H9 (cell line): ENCODE measurements around the gene SETBP1. TPM values are rescaled to one million over a fixed set of nuclear protein-coding genes. Genes with fewer than 3 reads are reported as not detected.

Experiments
- DNase-seq: peaks from one replicate; pipeline ENCODE4 v3.0.0-alpha.2; 2017
- H2AFZ ChIP-seq: one replicate; pipeline ENCODE4 v1.6.1; 2013; ENCODE audit warnings: mild to moderate bottlenecking, low read length, control low read depth, moderate library complexity
- H2AK5ac ChIP-seq: 2 replicates; pipeline ENCODE4 v1.6.1; 2013; ENCODE audit warnings: low read length, control low read depth, mixed read lengths; ENCODE audit not compliant: insufficient read length
- H2BK120ac ChIP-seq: one replicate; pipeline ENCODE4 v1.6.1; 2013; ENCODE audit warnings: low read depth, mild to moderate bottlenecking, low read length, control low read depth, inconsistent platforms; ENCODE audit not compliant: poor library complexity, severe bottlenecking
- H2BK12ac ChIP-seq: 2 replicates; pipeline ENCODE4 v1.6.1; 2013; ENCODE audit warnings: low read length, control low read depth, mixed read lengths, low read depth; ENCODE audit not compliant: insufficient read length
- H2BK15ac ChIP-seq: 2 replicates; pipeline ENCODE4 v1.6.1; 2013; ENCODE audit warnings: low read depth, low read length, control low read depth
- H2BK20ac ChIP-seq: one replicate; pipeline ENCODE4 v1.6.1; 2013; ENCODE audit warnings: low read depth, mild to moderate bottlenecking, low read length, control low read depth, inconsistent platforms; ENCODE audit not compliant: poor library complexity, severe bottlenecking
- H2BK5ac ChIP-seq: 2 replicates; pipeline ENCODE4 v1.6.1; 2013; ENCODE audit warnings: low read length, control low read depth, mixed read lengths; ENCODE audit not compliant: insufficient read length
- H3K14ac ChIP-seq: 2 replicates; pipeline ENCODE4 v1.6.1; 2013; ENCODE audit warnings: low read length, control low read depth; ENCODE audit not compliant: insufficient read depth
- H3K18ac ChIP-seq: 2 replicates; pipeline ENCODE4 v1.6.1; 2013; ENCODE audit warnings: low read depth, mild to moderate bottlenecking, mixed read lengths, low read length, control low read depth; ENCODE audit not compliant: insufficient read length
- H3K23ac ChIP-seq: 2 replicates; pipeline ENCODE4 v1.6.1; 2013; ENCODE audit warnings: low read length, control low read depth, mixed read lengths, low read depth; ENCODE audit not compliant: insufficient read length
- H3K23me2 ChIP-seq: 2 replicates; pipeline ENCODE4 v1.6.1; 2013; ENCODE audit warnings: low read depth, mild to moderate bottlenecking, mixed read lengths, low read length, control low read depth; ENCODE audit not compliant: insufficient read length, poor library complexity, severe bottlenecking
- H3K27ac ChIP-seq: 2 replicates; pipeline ENCODE4 v1.5.1; 2013; ENCODE audit warnings: low read length, control low read depth, mixed read lengths, low read depth; ENCODE audit not compliant: insufficient read length
- H3K27me3 ChIP-seq: 2 replicates; pipeline ENCODE4 v1.6.1; 2013; ENCODE audit warnings: low read length, control low read depth, inconsistent platforms; ENCODE audit not compliant: insufficient read depth
- H3K4ac ChIP-seq: 2 replicates; pipeline ENCODE4 v1.6.1; 2013; ENCODE audit warnings: low read depth, mild to moderate bottlenecking, control low read depth, inconsistent platforms, low read length, moderate library complexity
- H3K4me1 ChIP-seq: 2 replicates; pipeline ENCODE4 v1.6.1; 2013; ENCODE audit warnings: low read length, control low read depth, inconsistent platforms; ENCODE audit not compliant: insufficient read depth
- H3K4me2 ChIP-seq: 2 replicates; pipeline ENCODE4 v1.6.1; 2013; ENCODE audit warnings: low read length, control low read depth, mixed read lengths; ENCODE audit not compliant: insufficient read length, insufficient read depth
- H3K56ac ChIP-seq: 2 replicates; pipeline ENCODE4 v1.6.1; 2013; ENCODE audit warnings: low read depth, mild to moderate bottlenecking, mixed read lengths, low read length, control low read depth; ENCODE audit not compliant: insufficient read length
- H3K79me1 ChIP-seq: 2 replicates; pipeline ENCODE4 v1.6.1; 2013; ENCODE audit warnings: low read depth, mild to moderate bottlenecking, moderate library complexity, low read length, control low read depth, inconsistent platforms; ENCODE audit not compliant: insufficient read depth, poor library complexity, severe bottlenecking
- H3K79me2 ChIP-seq: 2 replicates; pipeline ENCODE4 v1.6.1; 2013; ENCODE audit warnings: low read length, control low read depth, inconsistent platforms; ENCODE audit not compliant: insufficient read depth
- H3K9ac ChIP-seq: 2 replicates; pipeline ENCODE4 v1.6.1; 2013; ENCODE audit warnings: low read length, control low read depth, mixed read lengths; ENCODE audit not compliant: insufficient read length; ENCODE audit errors: extremely low read depth
- H3K9me3 ChIP-seq: one replicate; pipeline ENCODE4 v1.6.1; 2013; ENCODE audit warnings: low read depth, low read length, inconsistent platforms; ENCODE audit not compliant: control insufficient read depth
- H3T11ph ChIP-seq: one replicate; pipeline ENCODE4 v1.6.1; 2013; ENCODE audit warnings: mild to moderate bottlenecking, low read length, control low read depth, inconsistent platforms
- H4K20me1 ChIP-seq: one replicate; pipeline ENCODE4 v1.6.1; 2013; ENCODE audit not compliant: control insufficient read depth, insufficient read length, insufficient read depth
- H4K5ac ChIP-seq: 2 replicates; pipeline ENCODE4 v1.6.1; 2013; ENCODE audit warnings: low read depth, mild to moderate bottlenecking, mixed read lengths, low read length, control low read depth; ENCODE audit not compliant: insufficient read length
- H4K8ac ChIP-seq: replicated peaks from 2 replicates; pipeline ENCODE4 v1.6.1; 2013; ENCODE audit warnings: low read length, control low read depth, mixed read lengths, low read depth; ENCODE audit not compliant: insufficient read length
- H4K91ac ChIP-seq: 2 replicates; pipeline ENCODE4 v1.6.1; 2013; ENCODE audit warnings: low read depth, mild to moderate bottlenecking, moderate library complexity, mixed read lengths, low read length, control low read depth; ENCODE audit not compliant: insufficient read length
- H3K27ac Mint-ChIP-seq, 3 experiments: 2 replicates in 2 of 3; 3 replicates in 1 of 3; pipeline ENCODE4 v1.8.0; 2020 to 2021; ENCODE audit warnings: mixed read lengths in 3 of 3, mild to moderate bottlenecking in 1 of 3, moderate library complexity in 1 of 3
- H3K27me3 Mint-ChIP-seq: 2 replicates; pipeline ENCODE4 v1.8.0; 2021; ENCODE audit warnings: low read depth, mild to moderate bottlenecking, moderate library complexity, mixed read lengths
- H3K36me3 Mint-ChIP-seq, 3 experiments: 2 replicates in 2 of 3; 3 replicates in 1 of 3; pipeline ENCODE4 v1.8.0; 2020 to 2021; ENCODE audit warnings: low read depth in 3 of 3, mixed read lengths in 3 of 3; ENCODE audit not compliant: insufficient read depth in 1 of 3
- H3K4me1 Mint-ChIP-seq, 2 experiments: 2 replicates each; pipeline ENCODE4 v1.8.0; 2020; ENCODE audit warnings: mixed read lengths in 2 of 2
- H3K4me3 Mint-ChIP-seq, 2 experiments: 2 replicates in 1 of 2; 3 replicates in 1 of 2; pipeline ENCODE4 v1.8.0; 2020 to 2021; ENCODE audit warnings: mild to moderate bottlenecking in 2 of 2, mixed read lengths in 2 of 2, moderate library complexity in 1 of 2
- H3K9me3 Mint-ChIP-seq, 2 experiments: 2 replicates in 1 of 2; 3 replicates in 1 of 2; pipeline ENCODE4 v1.8.0; 2020; ENCODE audit warnings: mild to moderate bottlenecking in 2 of 2, mixed read lengths in 2 of 2, moderate library complexity in 1 of 2
- WGBS: extraction: QIAGEN DNeasy Blood & Tissue Kit; methylation state at CpG from one replicate; pipeline ENCODE4 v1.1.7; 2013; ENCODE audit warnings: missing lambda C conversion rate, low lambda C conversion rate, mixed read lengths; ENCODE audit not compliant: insufficient read length; ENCODE audit errors: extremely low coverage; 5-methylcytosine and 5-hydroxymethylcytosine counted together
- total RNA-seq: library from RNA; stranded (reverse); gene quantifications from 2 replicates; pipeline ENCODE4 v1.2.1, GENCODE V29; 2021
- TF ChIP-seq, protein P1 (sequence below): fragments of 200-600 bp; sonication (generic); conservative IDR thresholded peaks from 3 replicates; pipeline ENCODE4 v1.8.0; 2021; ENCODE audit warnings: antibody characterized with exemption, mild to moderate bottlenecking

SETBP1 gene
- total RNA-seq, 1 experiment from 2014 or later, result 4.6 TPM

DNA sequence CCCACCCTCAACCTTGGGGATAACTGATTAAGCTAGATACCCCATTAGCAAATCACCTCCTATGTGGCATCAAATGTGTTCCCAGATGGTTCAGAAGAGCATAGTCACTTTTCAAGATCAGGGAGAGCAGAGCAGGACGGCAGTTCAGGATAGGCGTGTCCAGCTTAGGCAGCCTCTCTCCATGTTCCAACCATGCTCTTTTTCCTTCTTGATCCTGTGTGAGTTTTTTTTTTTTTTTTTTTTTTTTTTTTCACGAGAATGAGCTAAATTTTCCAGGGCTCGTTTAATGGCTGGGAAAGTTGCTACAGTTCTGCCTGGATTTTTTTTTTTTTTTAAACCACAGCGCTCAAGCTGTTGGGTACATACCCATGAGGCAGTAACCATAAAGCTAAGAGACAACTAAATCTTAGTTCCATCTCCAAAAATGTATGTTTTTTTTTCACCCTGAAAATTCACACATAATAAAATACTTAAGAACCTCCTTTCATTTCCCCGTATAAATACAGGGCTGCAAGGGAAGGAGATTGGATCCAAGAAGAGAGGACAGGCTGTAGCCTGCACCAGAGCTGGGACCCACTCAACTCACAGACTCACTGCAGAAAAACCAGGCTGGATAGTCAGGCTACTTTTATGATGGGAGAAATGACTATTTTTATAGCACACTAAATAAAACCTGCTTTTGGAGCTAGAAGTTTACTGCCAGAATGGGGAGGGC is 244.3 kb downstream of the SETBP1 start:
- TF ChIP-seq, protein P1, sequence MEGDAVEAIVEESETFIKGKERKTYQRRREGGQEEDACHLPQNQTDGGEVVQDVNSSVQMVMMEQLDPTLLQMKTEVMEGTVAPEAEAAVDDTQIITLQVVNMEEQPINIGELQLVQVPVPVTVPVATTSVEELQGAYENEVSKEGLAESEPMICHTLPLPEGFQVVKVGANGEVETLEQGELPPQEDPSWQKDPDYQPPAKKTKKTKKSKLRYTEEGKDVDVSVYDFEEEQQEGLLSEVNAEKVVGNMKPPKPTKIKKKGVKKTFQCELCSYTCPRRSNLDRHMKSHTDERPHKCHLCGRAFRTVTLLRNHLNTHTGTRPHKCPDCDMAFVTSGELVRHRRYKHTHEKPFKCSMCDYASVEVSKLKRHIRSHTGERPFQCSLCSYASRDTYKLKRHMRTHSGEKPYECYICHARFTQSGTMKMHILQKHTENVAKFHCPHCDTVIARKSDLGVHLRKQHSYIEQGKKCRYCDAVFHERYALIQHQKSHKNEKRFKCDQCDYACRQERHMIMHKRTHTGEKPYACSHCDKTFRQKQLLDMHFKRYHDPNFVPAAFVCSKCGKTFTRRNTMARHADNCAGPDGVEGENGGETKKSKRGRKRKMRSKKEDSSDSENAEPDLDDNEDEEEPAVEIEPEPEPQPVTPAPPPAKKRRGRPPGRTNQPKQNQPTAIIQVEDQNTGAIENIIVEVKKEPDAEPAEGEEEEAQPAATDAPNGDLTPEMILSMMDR, result no peak
- Histone ChIP-seq H2AFZ (no peak overlapping the region), H2BK5ac (no peak overlapping the region), H3K9ac (no peak overlapping the region), H3K18ac (no peak overlapping the region), H3K79me2 (no peaks in the 10 kb centered on the region), H4K91ac (no peak overlapping the region), H3K56ac (no peak overlapping the region), H3K4me1 (no peaks in the 10 kb centered on the region), H2BK15ac (no peak overlapping the region), H3K23me2 (no peaks in the 10 kb centered on the region), H3K14ac (no peak overlapping the region), H3K4me2 (no peak overlapping the region), H2BK120ac (no peak overlapping the region), H4K8ac (no peak overlapping the region), H3K4ac (no peak overlapping the region), H2BK12ac (no peak overlapping the region), H4K20me1 (no peaks in the 10 kb centered on the region), H3T11ph (no peak overlapping the region), H3K79me1 (no peaks in the 10 kb centered on the region), H3K27me3 (no peaks in the 10 kb centered on the region), H2AK5ac (no peak overlapping the region), H3K23ac (no peak overlapping the region), H2BK20ac (no peak overlapping the region), H4K5ac (no peak overlapping the region), H3K9me3 (no peaks in the 10 kb centered on the region), H3K27ac (no peak overlapping the region)
- Mint-ChIP-seq H3K36me3 (no peaks in the 10 kb centered on the region), H3K4me3 (no peak overlapping the region), H3K27ac (no peak overlapping the region), H3K4me1 (peaks cover 7 to 8% of the 10 kb centered on the region in 2 experiments), H3K9me3 (peaks cover 0 to 3% of the 10 kb centered on the region in 2 experiments; a peak in 1 of 5 replicates), H3K27me3 (no peaks in the 10 kb centered on the region)
- WGBS, result no CpG with 5 or more reads among the region's 6 CpGs
- no peak for DNase-seq
